H7 (cell line): Measurements from ENCODE around the gene ACAP3. TPM values are rescaled to one million over a fixed set of nuclear protein-coding genes. Genes with fewer than 3 reads are reported as not detected.

Experiments
- DNase-seq: peaks from one replicate; pipeline ENCODE4 v3.0.0; 2012
- H3K27me3 ChIP-seq: 2 replicates; pipeline ENCODE4 v1.6.0; 2011; ENCODE audit warnings: mild to moderate bottlenecking, low read length; ENCODE audit not compliant: control insufficient read depth, insufficient read depth
- H3K36me3 ChIP-seq: replicated peaks from 2 replicates; pipeline ENCODE4 v1.5.1; 2011; ENCODE audit warnings: low read length; ENCODE audit not compliant: control insufficient read depth, insufficient read depth
- H3K4me3 ChIP-seq: 2 replicates; pipeline ENCODE4 v1.5.1; 2011; ENCODE audit warnings: low read depth, mild to moderate bottlenecking, control low read depth, low read length, moderate library complexity; ENCODE audit not compliant: insufficient read depth
- total RNA-seq: library from RNA; depleted of rRNA; stranded (reverse); fragments of >200 nt; shearing (Covaris generic); gene quantifications from 2 replicates; pipeline ENCODE4 v1.2.3, GENCODE V29; 2014

Gene ACAP3
- total RNA-seq, 1 experiment from 2014 or later, result 55.9 TPM

DNA sequence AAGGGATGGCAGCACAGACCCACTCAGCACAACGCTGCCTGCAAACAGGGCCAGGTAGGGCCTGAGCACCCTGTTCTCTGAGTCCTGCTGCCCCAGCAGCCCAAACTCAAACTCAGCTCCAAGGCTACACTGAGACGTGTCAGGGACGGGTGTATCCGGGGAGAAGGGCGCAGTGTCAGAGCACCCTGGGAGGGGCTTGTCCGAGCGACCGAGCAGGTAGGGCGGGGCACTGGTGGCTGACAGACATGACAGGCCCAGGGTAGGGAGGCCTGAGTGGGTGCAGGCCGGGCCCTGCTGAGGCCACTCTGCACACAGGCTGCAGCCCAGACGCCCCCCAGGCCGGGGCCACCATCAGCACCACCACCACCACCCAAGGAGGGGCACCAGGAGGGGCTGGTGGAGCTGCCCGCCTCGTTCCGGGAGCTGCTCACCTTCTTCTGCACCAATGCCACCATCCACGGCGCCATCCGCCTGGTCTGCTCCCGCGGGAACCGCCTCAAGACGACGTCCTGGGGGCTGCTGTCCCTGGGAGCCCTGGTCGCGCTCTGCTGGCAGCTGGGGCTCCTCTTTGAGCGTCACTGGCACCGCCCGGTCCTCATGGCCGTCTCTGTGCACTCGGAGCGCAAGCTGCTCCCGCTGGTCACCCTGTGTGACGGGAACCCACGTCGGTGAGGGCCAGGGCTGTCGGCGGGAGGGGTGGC is 22.0 kb downstream of the ACAP3 start:
- no peak overlapping the region for H3K4me3 ChIP-seq
- H3K36me3 ChIP-seq, result no peaks in the 10 kb centered on the region
- H3K27me3 ChIP-seq, result no peaks in the 10 kb centered on the region
- DNase-seq, result peak; percentile 74

DNA sequence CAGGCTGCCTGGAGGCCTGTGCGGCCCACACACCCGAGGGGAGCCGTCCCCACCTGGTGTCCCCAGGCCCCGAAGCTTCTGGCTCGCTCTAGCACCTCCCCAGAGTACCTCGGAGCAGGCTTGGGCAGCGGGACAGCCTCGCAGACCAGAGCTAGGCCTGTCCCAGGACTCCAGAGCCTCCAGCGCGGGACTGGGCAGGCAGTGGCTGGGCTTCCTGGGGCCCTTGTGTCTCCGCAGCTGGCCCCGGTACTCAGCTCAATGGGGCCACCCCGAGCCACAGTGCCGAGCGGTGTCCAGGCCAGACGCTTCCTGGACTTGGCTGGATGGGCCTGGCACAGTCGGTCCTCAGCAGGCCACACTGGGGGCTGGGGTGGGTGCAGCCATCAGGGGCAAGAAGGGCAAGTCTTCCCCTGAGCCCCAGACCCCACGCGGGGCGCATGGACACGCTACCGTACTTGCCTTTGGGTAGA is 22.6 kb downstream of the ACAP3 start:
- Histone ChIP-seq H3K27me3 (no peaks in the 10 kb centered on the region), H3K4me3 (no peak overlapping the region), H3K36me3 (no peaks in the 10 kb centered on the region)
- peak; percentile 78 for DNase-seq

DNA sequence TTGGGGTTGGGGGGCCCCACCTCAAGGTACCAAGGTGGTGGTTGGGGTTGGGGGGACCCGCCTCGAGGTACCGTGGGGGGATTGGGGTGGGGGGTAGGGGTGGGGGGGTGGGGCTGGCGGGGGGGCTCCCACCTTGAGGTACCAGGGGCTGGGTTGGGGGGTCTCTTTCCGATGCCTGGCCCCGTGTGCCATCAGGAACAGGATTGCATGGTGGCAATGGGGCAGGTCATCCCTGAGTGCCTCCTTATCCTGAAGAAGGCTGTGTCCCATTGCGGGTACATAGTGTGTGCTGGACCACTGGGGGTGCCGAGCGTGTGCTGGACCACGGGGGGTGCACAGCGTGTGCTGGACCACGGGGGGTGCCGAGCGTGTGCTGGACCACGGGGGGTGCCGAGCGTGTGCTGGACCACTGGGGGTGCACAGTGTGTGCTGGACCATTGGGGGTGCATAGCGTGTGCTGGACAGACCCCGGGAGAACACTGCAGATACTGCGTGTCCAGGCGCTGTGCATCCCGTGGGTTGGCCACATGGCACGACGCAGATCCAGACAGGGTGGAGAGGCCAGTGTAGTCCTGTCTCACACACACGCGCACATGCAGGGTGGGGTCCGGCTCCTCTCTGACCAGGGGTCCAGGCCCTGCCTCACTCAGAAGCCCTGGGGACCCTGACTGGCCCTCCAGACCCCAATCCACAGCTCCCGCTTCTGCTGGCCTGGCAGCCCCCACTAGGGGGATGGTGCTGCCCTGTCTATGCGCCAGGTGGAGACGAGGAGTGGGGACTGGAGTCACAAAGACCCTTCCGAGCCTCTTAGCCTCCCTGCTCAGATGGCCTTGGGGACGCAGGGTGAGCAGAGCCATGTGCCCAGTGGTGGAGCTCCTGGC is 23.3 kb downstream of the ACAP3 start:
- no peak overlapping the region for H3K4me3 ChIP-seq
- H3K36me3 ChIP-seq, result no peaks in the 10 kb centered on the region
- peak; percentile 84 for DNase-seq
- no peaks in the 10 kb centered on the region for H3K27me3 ChIP-seq

DNA sequence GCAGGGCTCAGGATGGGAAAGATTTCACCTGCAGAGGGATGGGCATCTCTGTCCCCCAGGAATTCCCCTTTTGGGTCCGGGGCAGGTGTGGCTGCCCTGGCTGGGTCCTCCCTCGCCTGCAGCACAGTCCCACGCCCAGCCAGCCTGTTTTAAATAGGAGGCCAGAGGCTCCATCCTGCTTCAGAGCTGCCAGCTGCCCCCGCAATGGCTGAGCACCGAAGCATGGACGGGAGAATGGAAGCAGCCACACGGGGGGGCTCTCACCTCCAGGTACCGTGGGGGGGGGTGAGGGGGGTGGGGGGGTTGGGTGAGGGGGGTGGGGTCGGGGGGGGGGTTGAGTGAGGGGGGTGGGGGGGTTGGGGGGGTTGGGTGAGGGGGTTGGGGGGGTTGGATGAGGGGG is 23.9 kb downstream of the ACAP3 start:
- DNase-seq, result peak; percentile 90

DNA sequence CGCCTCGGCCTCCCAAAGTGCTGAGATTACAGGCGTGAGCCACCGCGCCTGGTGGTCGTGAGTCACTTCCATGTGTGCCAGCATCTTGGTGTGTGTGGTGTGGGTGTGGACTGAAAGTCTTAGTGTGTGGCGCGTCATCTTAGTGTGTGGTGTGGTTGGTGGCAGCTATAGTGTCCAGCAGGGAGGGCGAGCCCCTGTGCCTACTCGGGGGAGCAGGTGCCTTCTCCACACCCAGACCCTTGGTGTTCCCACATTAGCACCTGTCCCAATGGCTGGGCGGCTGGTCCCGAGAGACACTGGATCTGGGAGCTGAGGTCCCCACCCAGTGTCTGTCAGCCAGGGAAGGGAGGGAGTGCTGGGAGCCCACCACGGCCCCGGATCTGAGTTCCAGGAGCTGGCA is 24.7 kb downstream of the ACAP3 start:
- no peaks in the 10 kb centered on the region for H3K36me3 ChIP-seq
- no peaks in the 10 kb centered on the region for H3K27me3 ChIP-seq
- H3K4me3 ChIP-seq, result no peak overlapping the region
- no peak for DNase-seq

More for the DNA sequence above, 23.9 kb downstream of the ACAP3 start:
- no peaks in the 10 kb centered on the region for H3K36me3 ChIP-seq
- no peak overlapping the region for H3K4me3 ChIP-seq
- H3K27me3 ChIP-seq, result no peaks in the 10 kb centered on the region

DNA sequence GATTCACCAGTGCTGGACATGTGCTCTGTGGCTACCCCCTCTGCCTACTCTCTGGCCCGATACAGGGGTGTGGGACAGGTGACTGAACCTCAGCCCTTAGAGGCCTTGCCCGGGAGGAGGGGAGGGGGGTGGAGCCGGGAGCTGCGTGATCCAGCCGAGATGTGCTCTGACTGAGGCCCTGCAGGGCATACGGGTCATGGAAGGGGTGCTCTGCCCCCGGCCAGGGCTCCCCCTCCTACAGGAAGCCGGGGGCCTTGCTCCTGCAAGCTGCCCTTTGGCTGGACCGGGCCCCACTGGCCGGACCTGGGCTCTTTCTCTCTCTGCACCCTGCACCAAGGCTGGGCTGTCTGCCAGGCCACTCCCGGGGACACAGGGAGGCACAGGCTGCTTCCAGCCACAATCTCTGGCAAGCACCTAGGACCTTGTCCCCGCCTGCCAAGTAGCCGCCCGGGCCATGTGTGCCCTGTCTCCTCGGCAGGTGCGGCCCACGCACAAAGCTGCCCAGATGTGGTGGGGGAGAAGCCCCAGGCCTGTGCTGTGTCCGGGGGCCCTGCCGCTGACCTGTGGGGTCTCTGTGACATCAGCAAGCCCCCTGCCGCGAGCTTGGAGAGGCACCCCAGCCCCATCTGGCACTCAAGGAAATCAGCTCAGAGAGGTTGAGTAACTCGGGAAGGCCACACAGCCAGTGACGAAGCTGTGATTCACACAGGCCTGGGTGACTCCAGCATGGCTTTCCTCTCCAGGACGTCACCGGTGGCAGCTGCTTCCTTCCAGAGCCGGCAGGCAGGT is 26.0 kb downstream of the ACAP3 start:
- Histone ChIP-seq H3K36me3 (no peaks in the 10 kb centered on the region), H3K27me3 (no peaks in the 10 kb centered on the region), H3K4me3 (no peak overlapping the region)
- DNase-seq, result no peak

DNA sequence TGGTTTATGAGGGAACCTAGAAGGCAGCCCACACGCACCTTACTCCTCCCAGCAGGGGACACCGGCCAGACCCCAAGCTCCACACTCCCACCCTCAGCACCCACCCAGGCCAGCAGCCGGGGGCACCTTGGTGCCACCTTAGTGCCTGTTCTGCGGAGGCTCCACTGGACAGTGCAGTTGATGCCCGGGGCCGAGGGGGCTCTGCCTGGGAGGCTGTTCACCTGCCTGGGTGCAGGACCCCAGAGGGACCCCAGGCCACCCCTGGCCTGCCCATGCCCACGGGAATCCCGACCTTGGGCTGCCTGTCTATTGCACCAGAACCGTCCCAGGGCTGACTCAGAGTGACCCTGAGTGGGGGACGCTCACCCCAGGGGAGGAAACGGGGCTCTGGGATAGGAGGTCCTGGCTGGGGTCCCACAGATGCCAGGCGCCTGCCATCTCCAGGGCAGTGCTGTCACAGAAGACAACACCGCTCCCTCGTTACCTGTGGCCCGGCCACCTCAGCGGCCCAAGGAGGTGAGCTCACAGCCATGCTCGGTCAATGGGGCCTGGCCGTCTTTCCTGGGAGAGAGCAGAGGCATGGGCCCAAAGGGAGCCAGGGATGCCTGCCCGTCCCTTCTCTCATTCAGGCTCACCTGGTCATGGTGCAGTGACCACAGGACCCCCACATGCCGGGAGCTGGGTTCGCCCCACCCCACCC is 26.8 kb downstream of the ACAP3 start:
- DNase-seq, result no peak
- Histone ChIP-seq H3K36me3 (no peaks in the 10 kb centered on the region), H3K27me3 (no peaks in the 10 kb centered on the region), H3K4me3 (no peak overlapping the region)

DNA sequence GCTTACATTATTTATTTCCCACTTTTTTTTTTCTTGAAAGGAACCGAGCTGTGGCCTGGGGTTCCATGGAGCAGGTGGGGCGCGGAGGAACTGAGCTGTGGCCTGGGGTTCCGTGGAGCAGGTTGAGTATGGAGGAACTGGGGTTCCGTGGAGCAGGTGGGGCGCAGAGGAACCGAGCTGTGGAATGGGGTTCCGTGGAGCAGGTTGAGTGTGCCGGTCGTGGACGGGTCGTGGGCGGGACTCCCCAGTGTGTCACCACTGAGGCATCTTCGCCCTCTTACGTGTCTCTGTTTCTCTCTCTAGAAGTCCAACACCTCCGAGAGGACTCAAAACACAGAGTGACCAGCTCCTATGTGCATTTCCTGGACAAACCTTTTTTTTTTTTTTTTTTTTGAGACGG is 28.7 kb downstream of the ACAP3 start:
- H3K27me3 ChIP-seq, result no peaks in the 10 kb centered on the region
- DNase-seq, result no peak
- H3K4me3 ChIP-seq, result no peak overlapping the region
- no peaks in the 10 kb centered on the region for H3K36me3 ChIP-seq

DNA sequence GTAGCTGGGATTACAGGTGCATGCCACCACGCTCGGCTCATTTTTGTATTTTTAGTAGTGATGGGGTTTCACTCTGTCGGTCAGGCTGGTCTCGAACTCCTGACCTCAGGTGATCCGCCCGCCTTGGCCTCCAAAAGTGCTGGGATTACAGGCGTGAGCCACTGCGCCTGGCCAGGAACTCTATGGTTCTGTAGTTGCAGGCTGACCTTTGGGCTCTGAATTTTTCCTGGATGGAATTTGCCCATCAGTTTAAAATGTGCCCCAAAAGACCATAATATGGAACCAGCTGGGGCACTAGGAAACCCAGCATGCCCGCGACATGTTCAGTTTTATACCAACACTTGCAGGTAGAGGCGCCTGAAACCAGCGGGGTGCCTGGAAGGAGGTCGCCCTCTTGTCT is 29.1 kb downstream of the ACAP3 start:
- no peak for DNase-seq
- Histone ChIP-seq H3K36me3 (no peaks in the 10 kb centered on the region), H3K4me3 (no peak overlapping the region), H3K27me3 (no peaks in the 10 kb centered on the region)

DNA sequence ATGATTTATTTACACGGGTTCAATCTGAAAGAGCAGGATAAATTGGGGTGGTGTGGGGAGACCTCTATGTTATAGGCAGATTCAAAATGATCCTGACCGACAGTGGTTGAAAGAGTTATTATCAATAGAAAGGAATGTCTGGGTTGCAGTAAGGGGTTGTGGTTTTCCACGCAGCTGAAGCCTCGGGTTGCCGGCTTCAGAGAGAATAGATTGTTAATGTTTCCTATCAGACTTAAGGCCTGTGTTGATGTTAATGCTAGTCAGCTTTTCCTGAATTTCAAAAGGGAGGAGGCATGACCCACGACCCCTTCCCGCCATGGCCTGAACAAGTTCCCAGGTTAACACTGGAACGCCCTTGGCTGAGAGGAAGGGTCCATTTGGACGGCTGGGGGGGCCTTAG is 31.9 kb downstream of the ACAP3 start:
- Histone ChIP-seq H3K36me3 (peaks cover 3% of the 10 kb centered on the region; the same call in 1 of the 2 replicates), H3K4me3 (no peak overlapping the region), H3K27me3 (no peaks in the 10 kb centered on the region)
- DNase-seq, result no peak

DNA sequence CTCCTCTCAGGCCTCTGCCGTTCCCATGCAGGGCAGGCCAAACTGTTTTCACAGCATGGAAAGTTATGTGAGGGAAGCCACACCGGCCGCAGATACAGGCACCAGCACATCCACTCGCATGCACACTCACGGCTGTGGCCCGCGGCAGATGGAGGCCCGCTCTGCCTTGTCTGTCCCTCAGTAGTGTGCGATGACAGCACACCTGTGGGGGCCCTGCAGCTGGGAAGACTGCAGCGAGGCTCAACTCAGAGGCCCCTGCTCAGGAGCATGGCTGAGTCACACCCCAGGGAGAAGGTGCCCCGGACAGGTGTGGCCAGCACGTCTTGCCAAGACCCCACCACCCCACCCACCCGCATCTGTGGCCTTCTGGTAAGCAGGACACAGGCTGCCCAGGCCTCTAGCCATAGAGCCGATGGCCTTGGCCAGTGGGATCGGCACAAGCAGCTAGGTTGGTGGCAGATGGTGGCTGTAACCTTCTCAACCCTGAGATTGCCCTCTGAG is 32.7 kb downstream of the ACAP3 start:
- H3K4me3 ChIP-seq, result peak overlapping the region; percentile 71; the same call in 1 of the 2 replicates

DNA sequence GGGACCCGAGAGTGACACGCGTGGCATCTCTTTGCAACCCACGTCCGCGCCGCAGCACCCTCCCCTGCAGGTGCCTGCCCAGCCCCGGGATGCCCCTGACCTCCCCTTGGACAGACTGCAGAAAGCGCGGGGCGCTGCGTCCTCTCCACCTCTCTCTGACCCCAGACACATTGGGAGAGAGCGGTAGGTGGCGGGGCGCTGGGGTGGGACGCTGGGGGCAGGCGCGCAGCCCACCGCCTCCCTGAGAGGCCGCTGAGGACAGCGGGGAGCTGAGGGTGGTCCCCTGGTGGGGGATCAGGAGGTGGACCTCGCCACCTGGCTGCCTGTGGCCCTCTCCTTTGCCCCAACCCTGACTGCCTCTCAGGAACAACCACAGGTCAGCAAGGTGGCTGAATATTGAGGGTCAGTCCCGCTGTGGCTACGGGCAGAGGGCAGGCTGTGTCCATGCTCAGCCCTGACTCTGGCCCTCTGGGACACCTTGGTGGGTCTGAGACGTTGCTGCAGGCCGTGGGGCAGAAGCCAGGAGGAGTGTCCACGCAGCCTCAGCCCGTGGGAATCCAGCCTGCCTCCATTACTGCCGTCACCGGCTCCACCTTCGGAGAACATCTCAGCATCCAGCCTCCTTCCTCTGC is 33.3 kb downstream of the ACAP3 start:
- peak overlapping the region; percentile 71 for H3K4me3 ChIP-seq
- H3K36me3 ChIP-seq, result peaks cover 3% of the 10 kb centered on the region; the same call in 1 of the 2 replicates
- H3K27me3 ChIP-seq, result no peaks in the 10 kb centered on the region
- DNase-seq, result no peak

More for the DNA sequence above, 32.7 kb downstream of the ACAP3 start:
- DNase-seq, result no peak
- H3K36me3 ChIP-seq, result peaks cover 3% of the 10 kb centered on the region; the same call in 1 of the 2 replicates
- no peaks in the 10 kb centered on the region for H3K27me3 ChIP-seq

DNA sequence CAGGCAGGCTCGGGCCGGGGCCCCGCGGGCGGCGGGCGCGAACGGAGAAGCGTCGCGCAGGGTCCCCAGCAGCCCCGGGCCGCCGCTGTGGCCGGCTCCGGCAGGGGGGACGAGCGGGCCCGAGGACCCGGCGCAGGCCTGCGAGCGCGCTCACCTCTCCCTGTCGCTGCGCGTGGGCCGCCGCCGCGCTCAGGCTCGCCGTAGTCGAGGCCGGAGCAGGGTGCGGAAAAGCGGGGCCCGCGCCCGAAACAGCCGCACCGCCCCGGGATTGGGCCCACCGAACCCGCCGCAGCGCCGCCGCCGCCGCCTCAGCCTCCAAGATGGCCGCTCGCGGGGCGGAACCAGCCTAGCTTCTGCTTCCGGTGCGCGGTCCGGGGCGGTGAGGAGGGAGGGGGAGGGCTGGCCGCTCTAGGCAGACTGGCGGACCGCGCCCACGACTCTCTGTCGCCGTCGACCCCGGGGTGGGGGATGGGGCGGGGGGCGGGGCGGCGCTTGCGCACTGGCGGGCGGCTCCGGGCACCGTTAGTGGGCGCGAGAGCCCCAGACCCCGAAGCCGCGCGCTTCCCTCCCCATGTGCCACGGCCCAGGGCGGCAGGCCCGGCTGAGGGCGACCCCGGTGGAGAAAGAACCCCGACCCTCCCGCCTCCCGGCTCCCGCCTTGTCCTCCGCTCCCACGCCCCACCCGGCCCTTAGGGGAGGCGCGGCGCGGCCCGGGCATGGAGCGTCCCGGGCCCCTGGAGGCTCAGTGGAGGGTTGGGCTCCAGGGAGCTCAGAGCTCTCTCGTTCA is 34.0 kb downstream of the ACAP3 start, which contains the start of gene UBE2J2:
Gene UBE2J2, minus strand, starts transcription at position 343 of the 787 bp plus-strand sequence. CDS start 5,862 bp downstream, outside the sequence.
- peak; percentile 100 for DNase-seq
- H3K27me3 ChIP-seq, result no peaks in the 10 kb centered on the region
- peak within 1 kb of the TSS; percentile 94 for H3K4me3 ChIP-seq
- peaks cover 3% of the 10 kb centered on the region; the same call in 1 of the 2 replicates for H3K36me3 ChIP-seq
